ENCODE results near the gene JAKMIP2.
"Not testable (repeated sequence)": the region's sequence is repeated elsewhere in the genome, so short reads cannot be mapped to it uniquely, and the experiment has no call there.

Gene JAKMIP2

DNA sequence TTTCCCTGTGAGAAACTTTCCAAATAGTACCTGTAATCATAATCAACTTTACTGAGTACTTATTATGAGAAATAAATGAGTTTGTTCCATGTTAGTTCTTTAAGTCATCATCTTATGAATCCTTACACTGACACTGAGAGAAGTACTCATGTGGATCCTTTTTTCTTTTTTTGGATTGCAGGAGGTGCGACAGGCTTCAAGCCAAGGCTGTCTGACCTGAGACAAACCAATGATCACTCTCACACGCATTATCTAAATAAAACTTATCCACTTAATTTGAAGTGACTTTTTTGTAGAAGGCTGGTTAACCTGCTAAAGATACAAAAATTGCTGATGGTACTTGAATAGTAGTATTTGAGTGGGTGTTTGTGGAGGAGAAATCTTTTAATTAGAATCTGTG, 39.5 kb downstream of the JAKMIP2 start:
- no peak for DNase-seq

- no peak for DNase-seq
Measured at GRCh38 chr5:147742151-147742550, 40.4 kb downstream of the JAKMIP2 start.

- no peak for DNase-seq
Measured at GRCh38 chr5:147740864-147741263, 41.7 kb downstream of the JAKMIP2 start.

DNA sequence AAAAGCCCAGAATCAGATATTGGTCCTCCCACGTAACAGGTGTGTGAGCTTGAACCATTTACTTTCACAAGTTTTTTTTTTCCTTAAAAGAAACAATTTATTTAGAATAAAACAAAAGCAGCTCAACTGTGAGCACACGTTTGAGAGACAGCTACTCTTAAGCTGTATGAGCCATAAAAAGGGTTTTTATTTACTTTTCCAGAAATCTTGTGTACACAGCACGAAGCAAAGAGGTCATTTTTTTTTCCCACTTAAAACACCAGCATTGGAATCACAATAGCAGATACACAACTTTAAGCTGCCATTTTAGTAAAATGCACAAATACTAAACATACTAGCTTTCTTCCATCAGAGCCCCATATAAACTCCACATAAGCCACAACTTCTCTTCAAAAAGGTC, 44.6 kb downstream of the JAKMIP2 start:
- DNase-seq = no peak

GRCh38 chr5:147735621-147736125, 46.9 kb downstream of the JAKMIP2 start:
- DNase-seq = no peak

DNA sequence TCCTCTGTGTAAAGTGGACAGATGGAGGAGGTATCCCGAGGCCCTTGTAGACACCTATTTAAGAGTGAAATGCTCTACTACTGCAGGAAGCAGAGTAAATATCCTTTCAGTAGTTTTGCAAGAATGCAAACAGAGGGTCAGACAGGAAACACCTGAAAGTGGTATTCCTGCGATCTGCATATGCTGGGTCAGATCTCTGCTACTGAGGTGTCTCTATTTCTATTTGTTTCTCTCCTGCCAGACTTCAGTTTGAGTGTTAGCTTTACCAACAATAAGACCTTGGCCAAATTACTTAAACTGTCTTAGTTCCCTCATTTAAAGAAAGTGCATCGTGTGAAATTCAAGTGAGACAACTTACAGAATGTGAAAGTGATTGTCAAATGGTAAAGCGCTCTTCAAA, 47.6 kb downstream of the JAKMIP2 start:
- no peak for DNase-seq

- no peak for DNase-seq
Measured at GRCh38 chr5:147733075-147733474, 49.5 kb downstream of the JAKMIP2 start.

DNA sequence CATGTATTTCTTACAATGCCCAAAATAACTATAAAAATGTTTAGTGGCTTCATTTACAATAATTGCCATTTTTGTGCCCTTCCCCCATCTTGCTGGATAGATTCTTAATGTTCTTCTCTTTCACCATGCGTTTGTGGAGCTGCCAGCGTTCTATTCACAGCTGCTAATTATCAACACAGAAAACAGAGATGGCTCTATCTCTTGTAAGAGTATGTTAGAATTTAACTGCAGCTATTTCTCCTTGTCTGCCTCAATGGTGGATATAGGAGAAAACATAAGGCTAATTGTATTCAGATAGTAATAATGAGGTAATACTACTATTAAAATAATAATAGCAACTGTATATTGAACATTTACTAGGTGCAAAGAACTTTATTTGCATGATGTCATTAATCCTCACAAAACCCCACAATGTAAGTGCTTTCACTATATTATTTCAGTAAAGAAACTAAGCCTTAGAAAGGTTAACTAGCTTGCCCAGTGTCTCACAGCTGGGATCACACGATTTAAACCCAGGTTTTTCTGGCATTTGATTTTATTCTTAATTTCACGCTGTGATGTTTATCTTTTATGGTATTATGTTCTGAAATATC, 50.1 kb downstream of the JAKMIP2 start:
- no peak for DNase-seq

- DNase-seq = no peak
Measured at GRCh38 chr5:147731431-147732290, 50.9 kb downstream of the JAKMIP2 start.

GRCh38 chr5:147727200-147727599, 55.3 kb downstream of the JAKMIP2 start:
- DNase-seq = no peak

DNA sequence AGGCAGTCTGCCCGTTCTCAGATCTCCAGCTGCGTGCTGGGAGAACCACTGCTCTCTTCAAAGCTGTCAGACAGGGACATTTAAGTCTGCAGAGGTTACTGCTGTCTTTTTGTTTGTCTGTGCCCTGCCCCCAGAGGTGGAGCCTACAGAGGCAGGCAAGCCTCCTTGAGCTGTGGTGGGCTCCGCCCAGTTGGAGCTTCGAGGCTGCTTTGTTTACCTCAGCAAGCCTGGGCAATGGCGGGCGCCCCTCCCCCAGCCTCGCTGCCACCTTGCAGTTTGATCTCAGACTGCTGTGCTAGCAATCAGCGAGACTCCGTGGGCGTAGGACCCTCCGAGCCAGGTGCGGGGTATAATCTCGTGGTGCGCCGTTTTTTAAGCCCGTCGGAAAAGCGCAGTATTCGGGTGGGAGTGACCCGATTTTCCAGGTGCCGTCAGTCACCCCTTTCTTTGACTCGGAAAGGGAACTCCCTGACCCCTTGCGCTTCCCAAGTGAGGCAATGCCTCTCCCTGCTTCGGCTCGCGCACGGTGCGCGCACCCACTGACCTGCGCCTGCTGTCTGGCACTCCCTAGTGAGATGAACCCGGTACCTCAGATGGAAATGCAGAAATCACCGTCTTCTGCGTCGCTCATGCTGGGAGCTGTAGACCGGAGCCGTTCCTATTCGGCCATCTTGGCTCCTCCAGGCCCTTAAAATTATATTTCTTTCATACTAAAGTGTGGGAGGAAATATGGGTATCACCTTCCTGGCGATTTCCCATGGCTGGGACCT, 61.2 kb downstream of the JAKMIP2 start:
- not testable (repeated sequence) for DNase-seq

GRCh38 chr5:147713550-147714295, 68.8 kb downstream of the JAKMIP2 start:
- DNase-seq = no peak

- DNase-seq = no peak
Measured at GRCh38 chr5:147712598-147712997, 69.9 kb downstream of the JAKMIP2 start.

- DNase-seq = no peak
Measured at GRCh38 chr5:147712019-147712418, 70.5 kb downstream of the JAKMIP2 start.

DNA sequence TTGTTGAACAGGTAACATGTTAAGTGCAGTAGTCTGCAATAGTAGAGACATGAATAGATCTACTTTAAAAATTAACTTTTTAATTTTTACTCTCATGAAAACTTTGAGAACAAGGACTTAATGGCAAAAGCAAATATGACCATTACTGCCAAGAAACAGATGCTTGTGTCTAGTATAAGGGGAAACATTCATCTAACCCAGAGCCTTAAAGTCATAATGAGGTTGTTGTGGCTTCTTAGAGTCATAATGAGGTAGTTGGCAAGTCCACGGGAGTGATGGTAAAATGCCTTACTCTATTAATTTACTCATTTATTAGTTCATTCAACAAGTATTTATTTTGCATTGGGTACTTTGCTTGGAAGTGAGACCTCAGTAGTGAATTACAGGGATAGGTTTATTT, 71.5 kb downstream of the JAKMIP2 start:
- no peak for DNase-seq

DNA sequence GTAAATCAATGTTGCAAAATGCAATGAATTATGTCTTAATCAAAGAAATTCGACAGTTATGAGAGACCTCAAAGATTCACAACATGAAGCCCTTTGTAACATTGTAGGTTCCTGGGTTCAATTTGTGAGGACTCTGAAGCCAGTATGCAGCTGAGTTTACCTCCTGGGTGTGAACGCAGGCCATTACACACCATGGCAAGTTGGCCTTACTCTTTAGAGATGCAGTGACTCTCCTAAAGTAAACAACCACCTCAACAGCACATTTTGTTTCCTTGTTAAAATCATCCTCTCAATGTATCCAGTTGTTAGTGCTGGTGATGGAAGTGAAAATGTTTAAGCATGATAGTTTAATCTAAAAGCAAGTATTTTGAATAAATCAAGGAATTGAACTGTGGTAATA, 73.8 kb downstream of the JAKMIP2 start:
- DNase-seq = no peak

DNA sequence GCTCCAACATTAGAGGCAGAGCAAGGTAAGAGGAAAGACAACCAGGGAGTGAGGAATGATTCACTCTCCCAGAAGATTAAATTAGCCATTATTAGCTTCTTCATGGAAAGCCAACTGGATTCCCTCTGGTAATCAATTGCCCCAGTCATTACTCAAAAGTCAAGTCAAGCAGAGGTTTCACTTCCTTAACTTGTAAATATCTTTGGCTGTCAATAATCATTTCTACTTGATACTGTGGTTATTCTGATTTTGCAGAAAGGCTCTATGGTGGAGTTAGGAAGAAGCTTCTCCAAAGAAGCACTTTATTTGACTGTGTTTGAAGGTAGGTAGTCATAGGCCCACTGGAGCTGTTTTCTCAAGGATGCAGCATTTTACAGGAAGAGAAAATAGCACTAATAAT, 78.0 kb downstream of the JAKMIP2 start:
- DNase-seq = no peak

GRCh38 chr5:147701468-147701867, 81.1 kb downstream of the JAKMIP2 start:
- no peak for DNase-seq

- no peak for DNase-seq
Measured at GRCh38 chr5:147699496-147700088, 82.9 kb downstream of the JAKMIP2 start.

- no peak for DNase-seq
Measured at GRCh38 chr5:147697380-147697779, 85.1 kb downstream of the JAKMIP2 start.

DNA sequence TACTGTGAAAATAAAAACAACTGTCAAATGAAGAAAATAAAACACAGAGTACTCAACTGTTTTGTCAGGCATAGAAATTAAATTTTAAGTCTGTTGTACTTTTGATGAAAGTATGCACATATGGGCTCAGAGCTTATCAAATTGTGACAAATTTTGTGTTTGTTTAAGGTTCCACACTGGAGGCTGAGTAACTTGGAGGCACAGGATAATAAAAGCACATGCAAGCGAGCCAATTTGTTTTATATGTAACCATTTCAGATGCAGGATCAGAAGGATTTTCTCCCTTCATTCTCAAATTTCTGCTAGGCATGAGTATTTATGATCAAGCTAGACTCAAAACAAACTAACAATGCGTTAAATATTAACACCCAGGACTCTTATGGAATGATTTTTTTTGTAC, 87.8 kb downstream of the JAKMIP2 start:
- no peak for DNase-seq

GRCh38 chr5:147693233-147693632, 89.3 kb downstream of the JAKMIP2 start:
- no peak for DNase-seq
